Measurements from ENCODE around the gene MCRS1. TPM values are rescaled to one million over a fixed set of nuclear protein-coding genes. Genes with fewer than 3 reads are reported as not detected.

Gene MCRS1
- polyA plus RNA-seq, 1 donor from 2014 or later, result 109 TPM

DNA sequence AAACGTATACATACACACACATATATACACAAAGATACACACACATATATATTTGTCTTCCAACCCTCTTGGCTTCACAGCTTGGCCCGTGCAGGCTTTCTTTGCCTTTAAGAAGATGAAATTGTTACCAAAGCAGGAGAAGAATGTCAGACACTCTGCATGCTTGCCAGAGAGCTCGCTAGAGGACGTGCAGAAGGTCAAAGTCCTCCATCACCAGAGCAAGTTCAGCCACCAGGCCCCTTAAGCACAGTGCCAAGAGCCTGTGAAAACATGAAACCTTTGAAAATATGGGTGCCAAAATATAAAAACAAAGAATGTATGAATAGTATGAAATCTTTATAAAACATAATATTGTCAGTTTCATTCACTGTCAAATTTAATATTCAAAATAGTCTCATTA, 14.9 kb upstream of the MCRS1 start:
- H3K9ac ChIP-seq (ENCODE audit: low read length), result no peak overlapping the region
- H4K20me1 ChIP-seq (ENCODE audit: insufficient read depth), result no peaks in the 10 kb centered on the region
- H3K27me3 ChIP-seq (ENCODE audit: insufficient read depth, low read depth, low read length), result no peaks in the 10 kb centered on the region
- no peak overlapping the region for H3K4me2 ChIP-seq (ENCODE audit: low read length)
- no peaks in the 10 kb centered on the region for H3K79me2 ChIP-seq (replicated peaks; ENCODE audit: insufficient read depth, low read length)
- H3K4me3 ChIP-seq (ENCODE audit: low read length), result no peak overlapping the region
- no peak for TF ChIP-seq EP300 (conservative IDR thresholded peaks at IDR 0.05; ENCODE audit: poor library complexity, severe bottlenecking)
- TF ChIP-seq MXI1 (conservative IDR thresholded peaks at IDR 0.05; ENCODE audit: poor library complexity, severe bottlenecking), result no peak
- TF ChIP-seq TAF1 (IDR thresholded peaks at IDR 0.05; ENCODE audit: low read depth), result no peak
- no peaks in the 10 kb centered on the region for H3K9me3 ChIP-seq (ENCODE audit: low read length)
- H2AFZ ChIP-seq (ENCODE audit: low read depth, low read length), result no peak overlapping the region
- H3K9me2 ChIP-seq (ENCODE audit: insufficient read depth, low read length), result no peaks in the 10 kb centered on the region
- no peak overlapping the region for H3K27ac ChIP-seq (ENCODE audit: low read length)
- H3F3A ChIP-seq (ENCODE audit: insufficient read depth, low read length, poor library complexity, severe bottlenecking), result no peaks in the 10 kb centered on the region
- no peaks in the 10 kb centered on the region for H3K36me3 ChIP-seq (ENCODE audit: insufficient read depth, low read length)

DNA sequence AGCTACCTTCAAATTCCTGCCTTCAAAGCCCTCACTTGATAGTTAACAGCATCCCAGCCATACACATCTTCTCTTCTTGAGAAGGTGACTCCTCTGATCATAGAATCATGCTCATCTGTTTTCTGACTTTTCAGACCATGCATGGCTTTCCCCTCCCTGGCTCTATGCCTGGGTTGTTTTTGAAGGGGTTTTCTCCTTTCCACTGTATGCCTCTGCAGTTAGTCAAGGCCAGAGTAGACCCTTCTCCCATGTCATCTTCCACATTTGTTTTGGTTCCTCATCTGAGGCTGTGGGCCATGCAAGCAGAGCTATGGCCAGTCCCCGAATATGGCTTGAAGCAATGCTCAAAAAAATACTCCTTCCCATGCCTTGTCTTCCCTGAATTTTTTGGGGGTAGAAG, 14.3 kb upstream of the MCRS1 start:
- no peaks in the 10 kb centered on the region for H3F3A ChIP-seq (ENCODE audit: insufficient read depth, low read length, poor library complexity, severe bottlenecking)
- H3K27ac ChIP-seq (ENCODE audit: low read length), result no peak overlapping the region
- H2AFZ ChIP-seq (ENCODE audit: low read depth, low read length), result no peak overlapping the region
- no peaks in the 10 kb centered on the region for H3K36me3 ChIP-seq (ENCODE audit: insufficient read depth, low read length)
- TF ChIP-seq SMC3 (conservative IDR thresholded peaks at IDR 0.05; ENCODE audit: poor library complexity), result no peak
- TF ChIP-seq TAF1 (IDR thresholded peaks at IDR 0.05; ENCODE audit: low read depth), result no peak
- TF ChIP-seq POLR2AphosphoS5 (IDR thresholded peaks at IDR 0.05), result no peak
- TF ChIP-seq EZH2 (IDR thresholded peaks at IDR 0.05; ENCODE audit: borderline replicate concordance, insufficient read depth, low read length, poor library complexity, severe bottlenecking), result no peak
- no peak for TF ChIP-seq EP300 (conservative IDR thresholded peaks at IDR 0.05; ENCODE audit: poor library complexity, severe bottlenecking)
- TF ChIP-seq MXI1 (conservative IDR thresholded peaks at IDR 0.05; ENCODE audit: poor library complexity, severe bottlenecking), result no peak
- TF ChIP-seq, protein P1, sequence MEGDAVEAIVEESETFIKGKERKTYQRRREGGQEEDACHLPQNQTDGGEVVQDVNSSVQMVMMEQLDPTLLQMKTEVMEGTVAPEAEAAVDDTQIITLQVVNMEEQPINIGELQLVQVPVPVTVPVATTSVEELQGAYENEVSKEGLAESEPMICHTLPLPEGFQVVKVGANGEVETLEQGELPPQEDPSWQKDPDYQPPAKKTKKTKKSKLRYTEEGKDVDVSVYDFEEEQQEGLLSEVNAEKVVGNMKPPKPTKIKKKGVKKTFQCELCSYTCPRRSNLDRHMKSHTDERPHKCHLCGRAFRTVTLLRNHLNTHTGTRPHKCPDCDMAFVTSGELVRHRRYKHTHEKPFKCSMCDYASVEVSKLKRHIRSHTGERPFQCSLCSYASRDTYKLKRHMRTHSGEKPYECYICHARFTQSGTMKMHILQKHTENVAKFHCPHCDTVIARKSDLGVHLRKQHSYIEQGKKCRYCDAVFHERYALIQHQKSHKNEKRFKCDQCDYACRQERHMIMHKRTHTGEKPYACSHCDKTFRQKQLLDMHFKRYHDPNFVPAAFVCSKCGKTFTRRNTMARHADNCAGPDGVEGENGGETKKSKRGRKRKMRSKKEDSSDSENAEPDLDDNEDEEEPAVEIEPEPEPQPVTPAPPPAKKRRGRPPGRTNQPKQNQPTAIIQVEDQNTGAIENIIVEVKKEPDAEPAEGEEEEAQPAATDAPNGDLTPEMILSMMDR (IDR thresholded peaks at IDR 0.05; ENCODE audit: poor library complexity, severe bottlenecking), result no peak
- no peak for TF ChIP-seq RAD21 (conservative IDR thresholded peaks at IDR 0.05)
- TF ChIP-seq, protein P2, sequence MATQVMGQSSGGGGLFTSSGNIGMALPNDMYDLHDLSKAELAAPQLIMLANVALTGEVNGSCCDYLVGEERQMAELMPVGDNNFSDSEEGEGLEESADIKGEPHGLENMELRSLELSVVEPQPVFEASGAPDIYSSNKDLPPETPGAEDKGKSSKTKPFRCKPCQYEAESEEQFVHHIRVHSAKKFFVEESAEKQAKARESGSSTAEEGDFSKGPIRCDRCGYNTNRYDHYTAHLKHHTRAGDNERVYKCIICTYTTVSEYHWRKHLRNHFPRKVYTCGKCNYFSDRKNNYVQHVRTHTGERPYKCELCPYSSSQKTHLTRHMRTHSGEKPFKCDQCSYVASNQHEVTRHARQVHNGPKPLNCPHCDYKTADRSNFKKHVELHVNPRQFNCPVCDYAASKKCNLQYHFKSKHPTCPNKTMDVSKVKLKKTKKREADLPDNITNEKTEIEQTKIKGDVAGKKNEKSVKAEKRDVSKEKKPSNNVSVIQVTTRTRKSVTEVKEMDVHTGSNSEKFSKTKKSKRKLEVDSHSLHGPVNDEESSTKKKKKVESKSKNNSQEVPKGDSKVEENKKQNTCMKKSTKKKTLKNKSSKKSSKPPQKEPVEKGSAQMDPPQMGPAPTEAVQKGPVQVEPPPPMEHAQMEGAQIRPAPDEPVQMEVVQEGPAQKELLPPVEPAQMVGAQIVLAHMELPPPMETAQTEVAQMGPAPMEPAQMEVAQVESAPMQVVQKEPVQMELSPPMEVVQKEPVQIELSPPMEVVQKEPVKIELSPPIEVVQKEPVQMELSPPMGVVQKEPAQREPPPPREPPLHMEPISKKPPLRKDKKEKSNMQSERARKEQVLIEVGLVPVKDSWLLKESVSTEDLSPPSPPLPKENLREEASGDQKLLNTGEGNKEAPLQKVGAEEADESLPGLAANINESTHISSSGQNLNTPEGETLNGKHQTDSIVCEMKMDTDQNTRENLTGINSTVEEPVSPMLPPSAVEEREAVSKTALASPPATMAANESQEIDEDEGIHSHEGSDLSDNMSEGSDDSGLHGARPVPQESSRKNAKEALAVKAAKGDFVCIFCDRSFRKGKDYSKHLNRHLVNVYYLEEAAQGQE (IDR thresholded peaks at IDR 0.05; ENCODE audit: borderline replicate concordance), result no peak
- H3K9me2 ChIP-seq (ENCODE audit: insufficient read depth, low read length), result no peaks in the 10 kb centered on the region
- H3K9ac ChIP-seq (ENCODE audit: low read length), result no peak overlapping the region
- no peaks in the 10 kb centered on the region for H3K79me2 ChIP-seq (replicated peaks; ENCODE audit: insufficient read depth, low read length)
- H3K9me3 ChIP-seq (ENCODE audit: low read length), result no peaks in the 10 kb centered on the region
- H4K20me1 ChIP-seq (ENCODE audit: insufficient read depth), result no peaks in the 10 kb centered on the region
- H3K27me3 ChIP-seq (ENCODE audit: insufficient read depth, low read depth, low read length), result no peaks in the 10 kb centered on the region
- no peak overlapping the region for H3K4me3 ChIP-seq (ENCODE audit: low read length)
- no peak overlapping the region for H3K4me2 ChIP-seq (ENCODE audit: low read length)

All from neural cell (in vitro differentiated cells).